Measurements from ENCODE around the gene C1QTNF1. TPM values are rescaled to one million over a fixed set of nuclear protein-coding genes. Genes with fewer than 3 reads are reported as not detected.
A peak's percentile ranks its signal among the peaks of the same experiment; 100 is the strongest.

C1QTNF1 gene
- polyA plus RNA-seq, 1 donor (not counting 4 experiments of a cell fraction or from before 2014, with no cell fraction given): 6.6 TPM

DNA sequence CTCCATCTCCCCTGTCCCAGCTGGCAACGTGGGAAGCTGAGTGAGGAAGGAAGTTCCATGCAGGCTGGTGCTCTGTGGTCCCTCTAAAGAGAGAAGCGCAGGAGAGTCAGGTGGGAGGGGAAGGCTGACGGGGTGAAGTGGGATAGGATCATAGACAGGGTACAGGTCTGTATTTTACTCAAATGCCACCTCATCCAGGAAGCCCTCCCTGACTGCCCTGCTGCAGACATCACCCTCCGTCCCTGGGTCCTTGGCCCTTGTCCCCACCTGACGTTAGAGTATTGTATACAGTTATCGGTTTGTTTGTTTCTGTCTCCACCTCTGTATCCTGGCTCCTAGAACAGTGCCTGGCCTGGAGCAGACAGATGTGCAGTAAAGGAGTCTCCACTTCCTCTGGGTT is 26.1 kb upstream of the C1QTNF1 start:
- Histone ChIP-seq H2AFZ (ENCODE audit: control insufficient read depth, low read length) (no peak overlapping the region), H3K9ac (ENCODE audit: control insufficient read depth, extremely low read depth, insufficient read depth, low read length) (peak overlapping the region; percentile 33), H3K4me3 (ENCODE audit: control insufficient read depth in 2 of 3, extremely low read depth in 1 of 3, insufficient read depth in 2 of 3, low read depth in 1 of 3, low read length in 3 of 3) (peak overlapping the region in 1 of 3 experiments; percentile 38), H3K27me3 (ENCODE audit: control insufficient read depth, extremely low read depth, insufficient read depth, low read length) (no peaks in the 10 kb centered on the region), H3K9me3 (ENCODE audit: control insufficient read depth, low read depth, low read length) (no peaks in the 10 kb centered on the region), H3K9me1 (ENCODE audit: control insufficient read depth, extremely low read depth, insufficient read depth, low read length) (peaks cover 5% of the 10 kb centered on the region), H3K79me2 (ENCODE audit: control insufficient read depth, insufficient read depth, low read length) (peaks cover 74% of the 10 kb centered on the region), H3K4me2 (ENCODE audit: control insufficient read depth, extremely low read depth, insufficient read depth, low read depth, low read length) (peak overlapping the region; percentile 82), H3K4me1 (ENCODE audit: control insufficient read depth, extremely low read depth, insufficient read depth, low read length) (peaks cover 20% of the 10 kb centered on the region), H3K36me3 (ENCODE audit: control insufficient read depth in 2 of 2, extremely low read depth in 1 of 2, insufficient read depth in 2 of 2, low read length in 2 of 2) (peaks cover 38 to 52% of the 10 kb centered on the region in 2 experiments), H4K20me1 (ENCODE audit: control insufficient read depth, extremely low read depth, insufficient read depth, low read length) (peaks cover 11% of the 10 kb centered on the region), H3K27ac (ENCODE audit: control insufficient read depth, insufficient read depth, low read length) (peak overlapping the region; percentile 68)
- DNase-seq (ENCODE audit: low read depth, low spot score): no peak
- dilution Hi-C loops (cut with MboI; ENCODE audit: extremely low pct_ligation_motif_present, low sequenced_read_pairs): no loop called here
- TF ChIP-seq, protein P1, sequence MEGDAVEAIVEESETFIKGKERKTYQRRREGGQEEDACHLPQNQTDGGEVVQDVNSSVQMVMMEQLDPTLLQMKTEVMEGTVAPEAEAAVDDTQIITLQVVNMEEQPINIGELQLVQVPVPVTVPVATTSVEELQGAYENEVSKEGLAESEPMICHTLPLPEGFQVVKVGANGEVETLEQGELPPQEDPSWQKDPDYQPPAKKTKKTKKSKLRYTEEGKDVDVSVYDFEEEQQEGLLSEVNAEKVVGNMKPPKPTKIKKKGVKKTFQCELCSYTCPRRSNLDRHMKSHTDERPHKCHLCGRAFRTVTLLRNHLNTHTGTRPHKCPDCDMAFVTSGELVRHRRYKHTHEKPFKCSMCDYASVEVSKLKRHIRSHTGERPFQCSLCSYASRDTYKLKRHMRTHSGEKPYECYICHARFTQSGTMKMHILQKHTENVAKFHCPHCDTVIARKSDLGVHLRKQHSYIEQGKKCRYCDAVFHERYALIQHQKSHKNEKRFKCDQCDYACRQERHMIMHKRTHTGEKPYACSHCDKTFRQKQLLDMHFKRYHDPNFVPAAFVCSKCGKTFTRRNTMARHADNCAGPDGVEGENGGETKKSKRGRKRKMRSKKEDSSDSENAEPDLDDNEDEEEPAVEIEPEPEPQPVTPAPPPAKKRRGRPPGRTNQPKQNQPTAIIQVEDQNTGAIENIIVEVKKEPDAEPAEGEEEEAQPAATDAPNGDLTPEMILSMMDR (optimal IDR thresholded peaks at IDR 0.05 in 1 of 3, IDR thresholded peaks at IDR 0.05 in 1 of 3, conservative IDR thresholded peaks at IDR 0.05 in 1 of 3; ENCODE audit: extremely low read depth in 1 of 3, insufficient read depth in 2 of 3, low read length in 3 of 3): no peak
- no peak for TF ChIP-seq EZH2 (IDR thresholded peaks at IDR 0.05; ENCODE audit: low read length)
- peak; percentile 29 for FAIRE-seq

DNA sequence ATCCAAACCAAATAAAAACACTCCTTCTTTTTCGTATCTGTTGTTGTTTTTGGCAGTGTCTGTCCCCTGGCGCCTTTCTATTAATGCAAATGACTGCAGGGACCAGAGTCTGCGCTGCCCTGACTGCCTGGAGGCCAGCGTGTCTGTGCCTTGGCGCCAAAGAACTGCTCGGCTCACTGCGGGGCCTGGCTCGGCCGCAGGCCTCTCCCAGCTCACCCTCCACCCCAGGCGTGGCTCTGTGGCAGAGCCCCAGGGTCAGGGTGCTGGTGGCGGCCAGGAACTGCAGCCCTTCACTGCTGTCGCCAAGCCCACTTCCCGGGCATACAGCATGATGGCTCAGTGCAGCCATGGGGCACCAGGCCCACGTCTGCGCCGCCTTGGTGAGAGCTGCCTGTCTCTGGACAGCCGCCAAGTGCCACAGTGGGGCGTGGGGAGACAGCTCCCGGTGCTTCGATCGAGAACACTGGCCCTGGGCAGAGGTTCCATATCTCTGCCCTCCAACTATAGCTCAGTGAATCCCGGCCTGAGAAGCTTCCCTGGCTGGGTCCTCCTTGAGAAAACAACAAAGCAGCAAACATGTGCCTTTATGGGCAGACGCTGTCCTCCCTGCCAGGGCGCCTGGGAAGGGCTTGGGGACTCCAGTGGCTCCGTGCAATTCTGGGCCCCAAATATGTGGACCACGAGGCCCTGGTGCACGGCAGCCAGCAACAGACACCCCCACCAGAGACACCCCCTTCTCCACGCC is 25.5 kb upstream of the C1QTNF1 start:
- H3K9ac ChIP-seq (ENCODE audit: control insufficient read depth, extremely low read depth, insufficient read depth, low read length): peak overlapping the region; percentile 18
- peaks cover 5% of the 10 kb centered on the region for H3K9me1 ChIP-seq (ENCODE audit: control insufficient read depth, extremely low read depth, insufficient read depth, low read length)
- peaks cover 9% of the 10 kb centered on the region for H4K20me1 ChIP-seq (ENCODE audit: control insufficient read depth, extremely low read depth, insufficient read depth, low read length)
- H3K4me2 ChIP-seq (ENCODE audit: control insufficient read depth, extremely low read depth, insufficient read depth, low read depth, low read length): peak overlapping the region; percentile 82
- no peaks in the 10 kb centered on the region for H3K27me3 ChIP-seq (ENCODE audit: control insufficient read depth, extremely low read depth, insufficient read depth, low read length)
- peaks cover 75% of the 10 kb centered on the region for H3K79me2 ChIP-seq (ENCODE audit: control insufficient read depth, insufficient read depth, low read length)
- H3K9me3 ChIP-seq (ENCODE audit: control insufficient read depth, low read depth, low read length): no peaks in the 10 kb centered on the region
- H3K27ac ChIP-seq (ENCODE audit: control insufficient read depth, insufficient read depth, low read length): peak overlapping the region; percentile 68
- H3K36me3 ChIP-seq (ENCODE audit: control insufficient read depth in 2 of 2, extremely low read depth in 1 of 2, insufficient read depth in 2 of 2, low read length in 2 of 2): peaks cover 33 to 51% of the 10 kb centered on the region in 2 experiments
- dilution Hi-C loops (cut with MboI; ENCODE audit: extremely low pct_ligation_motif_present, low sequenced_read_pairs): no loop called here
- no peak for DNase-seq (ENCODE audit: low read depth, low spot score)
- no peak for TF ChIP-seq EZH2 (IDR thresholded peaks at IDR 0.05; ENCODE audit: low read length)
- peaks cover 20% of the 10 kb centered on the region for H3K4me1 ChIP-seq (ENCODE audit: control insufficient read depth, extremely low read depth, insufficient read depth, low read length)
- peak overlapping the region in 1 of 3 experiments; percentile 26 for H3K4me3 ChIP-seq (ENCODE audit: control insufficient read depth in 2 of 3, extremely low read depth in 1 of 3, insufficient read depth in 2 of 3, low read depth in 1 of 3, low read length in 3 of 3)
- FAIRE-seq: peak; percentile 17
- H2AFZ ChIP-seq (ENCODE audit: control insufficient read depth, low read length): no peak overlapping the region
